HTR-8/SVneo (cell line): ENCODE data around the gene UFSP1.
"Not testable (repeated sequence)": the region's sequence is repeated elsewhere in the genome, so short reads cannot be mapped to it uniquely, and the experiment has no call there.

Source experiments
- DNase-seq: peaks from one replicate; pipeline ENCODE4 v3.0.0; 2011; ENCODE audit warnings: low spot score, mixed read lengths; ENCODE audit not compliant: insufficient read length
- FAIRE-seq: peaks from 2 replicates; lab custom pipeline; 2011; peaks lifted over from hg19 to GRCh38; lab: Jason Lieb, UNC

Gene UFSP1

DNA sequence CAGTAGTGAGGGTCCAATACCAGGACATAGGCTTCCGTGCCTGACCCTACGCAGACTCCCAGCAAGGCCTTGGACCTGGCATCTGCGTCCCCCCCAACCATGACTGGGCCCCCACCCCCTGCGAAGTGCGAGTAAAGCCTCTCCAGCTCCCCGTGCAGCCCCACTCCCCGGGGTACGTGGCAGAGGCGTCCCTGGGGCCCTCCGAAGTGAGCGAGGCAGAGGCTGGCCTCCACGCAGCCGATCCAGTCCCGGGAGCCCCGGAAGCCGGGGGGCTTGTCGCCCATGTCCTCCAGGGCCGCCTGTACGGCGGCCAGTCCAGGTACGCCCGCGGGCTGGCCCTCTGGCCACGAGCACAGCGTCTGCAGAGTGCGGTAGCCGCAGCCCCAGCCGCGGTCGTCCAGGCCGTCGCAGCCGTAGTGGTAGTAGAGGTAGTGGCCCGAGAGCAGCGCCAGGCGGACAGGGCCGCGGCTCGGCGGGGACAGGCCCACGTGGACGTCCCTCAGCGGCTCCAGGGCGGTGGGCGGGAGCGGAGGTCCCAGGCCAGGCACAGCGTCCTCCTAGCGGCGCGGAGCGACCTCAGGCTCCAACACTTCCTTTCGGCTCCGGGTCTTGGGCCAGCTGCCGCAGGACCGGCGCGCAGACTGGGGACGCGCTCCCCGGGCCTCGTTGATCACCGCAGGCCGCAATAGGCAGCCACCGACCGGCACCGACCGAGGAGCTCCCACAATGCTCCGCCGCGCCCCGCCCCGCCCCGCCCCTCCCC, at the start of gene UFSP1:
Gene UFSP1, minus strand, starts transcription at position 728 of the 763 bp plus-strand sequence. Its CDS starts 444 bp downstream, at position 284.
- FAIRE-seq = no peak

DNA sequence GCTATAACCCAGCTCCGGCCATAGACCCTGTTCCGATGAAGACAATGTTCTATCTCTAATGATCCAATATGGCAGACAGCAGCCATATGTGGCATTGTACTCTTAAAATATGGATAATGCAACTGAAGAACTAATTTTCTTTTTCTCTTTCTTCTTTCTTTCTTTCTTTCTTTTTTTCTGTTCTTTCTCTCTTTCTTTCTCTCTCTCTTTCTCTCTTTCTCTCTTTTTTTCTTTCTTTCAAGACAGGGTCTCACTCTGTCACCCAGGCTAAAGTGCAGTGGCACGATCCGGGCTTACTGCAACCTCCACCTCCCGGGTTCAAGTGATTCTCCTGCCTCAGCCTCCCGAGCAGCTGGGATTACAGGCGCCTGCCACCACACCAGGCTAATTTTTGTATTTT, 46.7 kb upstream of the UFSP1 start:
- FAIRE-seq, DNase-seq: not testable (repeated sequence)

More for the DNA sequence above, at the start of gene UFSP1:
- peak; percentile 39 for DNase-seq

DNA sequence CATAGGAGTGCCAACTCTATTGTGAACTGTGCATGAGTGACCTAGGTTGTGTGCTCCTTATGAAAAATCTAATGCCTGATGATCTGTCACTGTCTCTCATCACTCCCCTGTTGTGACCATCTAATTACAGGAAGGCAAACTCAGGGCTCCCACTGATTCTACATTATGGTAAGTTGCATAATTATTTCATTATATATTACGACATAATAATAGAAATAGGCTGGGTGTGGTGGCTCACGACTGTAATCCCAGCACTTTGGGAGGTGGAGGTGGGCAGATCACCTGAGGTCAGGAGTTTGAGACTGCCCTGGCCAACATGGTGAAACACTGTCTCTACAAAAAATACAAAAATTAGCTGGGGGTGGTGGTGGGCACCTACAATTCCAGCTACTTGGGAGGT, 45.9 kb upstream of the UFSP1 start:
- FAIRE-seq, DNase-seq: not testable (repeated sequence)

GRCh38 chr7:100933734-100934133, 44.2 kb upstream of the UFSP1 start:
- FAIRE-seq = no peak
- DNase-seq = no peak

- FAIRE-seq = no peak
- DNase-seq = no peak
Observed at GRCh38 chr7:100929808-100930174, 40.3 kb upstream of the UFSP1 start.

GRCh38 chr7:100923616-100924015, 34.1 kb upstream of the UFSP1 start:
- not testable (repeated sequence) for FAIRE-seq, DNase-seq

DNA sequence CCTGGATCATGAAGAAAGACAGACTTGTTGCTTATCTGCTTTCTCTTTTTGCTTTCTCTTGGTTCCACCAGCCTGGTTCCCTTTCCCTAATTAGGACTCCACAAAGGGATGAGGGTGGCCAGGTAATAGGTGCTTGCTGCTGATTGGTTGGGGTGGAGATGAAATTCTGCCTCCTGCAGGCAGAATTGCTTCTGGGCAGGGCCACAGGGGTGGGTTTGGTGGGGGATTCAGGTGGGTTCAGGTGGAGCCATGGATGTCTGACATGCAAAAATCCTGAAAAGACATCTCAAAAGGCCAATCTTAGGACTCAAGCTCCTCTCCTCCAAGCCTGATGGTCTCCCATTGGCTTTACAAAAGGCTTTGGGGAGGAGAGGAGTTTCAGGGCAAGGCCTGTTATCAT, 31.5 kb upstream of the UFSP1 start:
- no peak for DNase-seq
- FAIRE-seq = no peak

DNA sequence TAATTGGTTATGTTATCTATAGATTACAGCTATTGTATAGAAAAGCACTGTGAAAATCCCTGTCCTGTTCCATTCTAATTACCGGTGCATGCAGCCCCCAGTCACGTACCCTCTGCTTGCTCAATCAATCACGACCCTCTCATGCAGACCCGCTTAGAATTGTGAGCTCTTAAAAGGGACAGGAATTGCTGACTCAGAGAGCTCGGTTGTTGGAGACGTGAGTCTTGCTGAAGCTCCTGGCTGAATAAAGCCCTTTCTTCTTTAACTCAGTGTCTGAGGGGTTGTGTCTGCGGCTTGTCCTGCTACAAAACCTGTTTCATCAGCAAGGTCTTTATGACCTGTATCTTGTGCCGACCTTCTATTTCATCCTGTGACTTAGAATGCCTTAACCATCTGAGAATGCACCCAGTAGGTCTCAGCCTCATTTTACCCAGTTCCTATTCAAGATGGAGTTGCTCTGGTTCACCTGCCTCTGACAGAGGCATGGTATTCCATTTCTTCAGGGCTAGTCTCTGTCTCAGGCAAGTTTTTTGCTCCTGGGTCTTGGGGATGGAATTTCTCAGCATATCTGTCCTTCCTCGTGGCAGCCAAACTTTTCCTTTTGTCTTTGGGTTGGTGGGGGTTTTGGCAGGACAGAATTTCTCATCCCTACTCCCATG, 30.4 kb upstream of the UFSP1 start:
- not testable (repeated sequence) for FAIRE-seq

GRCh38 chr7:100919335-100919734, 29.8 kb upstream of the UFSP1 start:
- DNase-seq, FAIRE-seq: not testable (repeated sequence)

More for the DNA sequence above, 30.4 kb upstream of the UFSP1 start:
- DNase-seq = not testable (repeated sequence)

DNA sequence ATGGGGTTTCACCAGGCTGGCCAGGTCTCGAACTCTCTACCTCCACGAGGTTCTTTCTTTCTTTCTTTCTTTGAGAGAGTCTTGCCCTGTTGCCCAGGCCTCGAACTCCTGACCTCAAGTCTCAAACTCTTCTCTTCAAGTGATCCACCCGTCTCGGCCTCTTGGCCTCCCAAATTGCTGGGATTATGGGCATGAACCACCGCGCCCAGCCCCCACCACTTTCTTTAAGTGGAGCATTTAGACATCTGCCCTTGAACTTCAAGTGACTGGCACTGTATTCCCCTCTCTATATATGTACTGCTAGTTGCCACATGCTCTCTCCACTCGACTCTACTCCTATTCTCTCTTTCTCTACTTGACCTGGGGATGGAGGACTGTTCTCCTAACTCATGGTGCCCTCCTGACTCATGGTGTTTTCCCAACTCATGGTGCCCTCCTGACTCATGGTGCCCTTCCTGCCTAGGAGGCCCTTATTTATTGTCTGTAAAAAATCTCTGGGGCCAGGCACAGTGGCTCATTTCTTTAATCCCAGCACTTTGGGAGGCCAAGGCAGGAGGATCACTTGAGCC, 25.4 kb upstream of the UFSP1 start:
- no peak for DNase-seq
- FAIRE-seq = no peak

DNA sequence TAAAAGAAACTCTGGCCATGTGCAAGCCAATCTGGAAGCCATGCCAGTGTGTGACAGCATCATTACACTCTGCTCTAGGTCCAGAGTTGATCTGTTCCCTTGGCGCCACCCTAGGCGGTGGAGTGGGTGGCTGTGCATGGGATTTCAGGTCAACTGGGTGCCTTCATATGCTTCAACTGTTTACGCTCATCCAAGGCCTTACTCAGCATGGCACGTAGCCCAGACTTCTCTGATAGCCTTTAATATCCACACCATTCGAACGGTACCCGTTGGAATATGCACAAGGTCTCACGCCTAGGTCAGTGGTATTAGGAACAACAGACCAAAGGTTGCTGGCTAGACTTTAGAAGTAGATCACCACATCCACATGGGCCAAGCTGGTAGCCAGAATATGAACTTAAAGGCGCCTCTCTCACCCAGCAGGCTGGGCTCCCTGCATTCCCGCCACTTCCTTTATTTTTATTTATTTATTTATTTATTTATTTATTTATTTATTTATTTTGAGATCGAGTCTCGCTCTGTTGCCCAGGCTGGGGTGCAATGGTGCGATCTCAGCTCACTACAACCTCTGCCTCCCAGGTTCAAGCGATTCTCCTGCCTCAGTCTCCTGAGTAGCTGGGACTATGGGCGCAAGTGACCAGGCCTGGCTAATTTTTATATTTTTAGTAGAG, 24.8 kb upstream of the UFSP1 start:
- no peak for FAIRE-seq
- DNase-seq = no peak

GRCh38 chr7:100911484-100911883, 22.0 kb upstream of the UFSP1 start:
- DNase-seq = no peak

DNA sequence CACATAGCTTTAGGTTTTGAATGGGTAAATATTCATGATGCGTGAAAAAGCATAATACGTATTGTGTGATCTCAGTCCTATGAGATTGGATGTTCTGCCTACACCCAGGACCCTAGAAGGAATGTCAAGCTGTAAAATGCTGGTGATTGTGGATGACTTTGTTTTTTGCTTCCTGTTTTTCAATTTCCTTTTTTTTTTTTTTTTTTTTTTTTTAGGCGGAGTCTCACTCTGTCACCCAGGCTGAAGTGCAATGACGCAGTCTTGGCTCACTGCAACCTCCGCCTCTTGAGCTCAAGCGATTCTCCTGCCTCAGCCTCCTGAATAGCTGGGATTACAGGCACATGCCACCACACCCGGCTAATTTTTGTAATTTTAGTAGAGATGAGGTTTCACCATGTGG, 20.9 kb upstream of the UFSP1 start:
- not testable (repeated sequence) for FAIRE-seq, DNase-seq

More at GRCh38 chr7:100911484-100911883, 22.0 kb upstream of the UFSP1 start:
- FAIRE-seq = no peak

DNA sequence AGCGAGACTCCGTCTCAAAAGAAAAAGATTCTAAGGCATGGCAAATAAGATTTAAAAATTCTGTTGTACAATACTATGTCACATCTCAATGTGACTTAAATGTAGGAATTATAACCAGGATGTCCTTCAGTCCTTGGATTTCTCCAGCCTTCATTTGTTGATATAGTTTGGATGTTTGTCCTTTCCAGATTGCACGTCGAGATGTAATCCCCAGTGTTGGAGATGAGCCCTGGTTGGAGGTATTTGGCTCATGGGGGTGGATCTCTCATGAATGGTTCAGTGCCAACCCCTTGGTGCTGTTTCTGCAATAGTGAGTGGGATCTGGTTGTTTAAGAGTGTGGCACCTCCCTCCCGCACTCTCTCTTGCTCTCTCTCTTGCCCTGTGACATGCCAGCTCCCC, 19.0 kb upstream of the UFSP1 start:
- DNase-seq (no peak), FAIRE-seq (no peak)

DNA sequence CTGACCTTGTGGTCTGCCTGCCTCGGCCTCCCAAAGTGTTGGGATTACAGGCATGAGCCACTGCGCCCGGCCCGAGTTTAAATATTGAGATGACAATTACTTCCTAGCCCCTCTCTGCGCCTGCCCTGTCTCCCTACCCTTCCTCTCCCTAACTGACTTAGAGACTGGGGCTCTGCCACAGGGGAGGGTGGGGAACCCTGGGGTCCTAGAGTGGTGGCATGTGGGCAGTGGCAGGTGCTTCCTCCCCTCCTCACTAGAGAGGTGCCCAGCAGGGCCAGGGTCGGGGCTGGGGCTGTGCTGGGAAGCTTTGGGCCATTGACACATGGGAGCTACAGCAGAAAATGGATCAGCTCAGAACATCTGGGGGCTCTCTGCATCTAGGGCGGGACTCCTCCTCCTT, 13.1 kb upstream of the UFSP1 start:
- DNase-seq (no peak), FAIRE-seq (no peak)

DNA sequence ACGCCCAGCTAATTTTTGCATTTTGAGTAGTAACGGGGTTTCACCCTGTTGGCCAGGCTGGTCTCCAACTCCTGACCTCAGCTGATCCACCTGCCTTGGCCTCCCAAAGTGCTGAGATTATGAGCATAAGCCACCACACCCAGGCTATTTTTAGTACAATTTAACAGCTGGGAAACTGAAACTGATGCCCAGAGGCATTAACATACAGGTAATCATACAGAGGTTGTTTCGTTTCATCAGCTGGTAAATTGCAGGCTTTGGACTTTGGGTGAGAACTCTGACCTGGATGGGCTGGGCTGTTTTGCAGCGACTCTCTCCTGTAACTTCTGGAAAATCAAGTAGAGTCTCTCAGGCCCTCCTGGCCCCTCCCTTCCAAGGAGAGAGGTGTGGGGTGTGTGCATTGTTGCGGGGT, 12.4 kb upstream of the UFSP1 start:
- FAIRE-seq = no peak

DNA sequence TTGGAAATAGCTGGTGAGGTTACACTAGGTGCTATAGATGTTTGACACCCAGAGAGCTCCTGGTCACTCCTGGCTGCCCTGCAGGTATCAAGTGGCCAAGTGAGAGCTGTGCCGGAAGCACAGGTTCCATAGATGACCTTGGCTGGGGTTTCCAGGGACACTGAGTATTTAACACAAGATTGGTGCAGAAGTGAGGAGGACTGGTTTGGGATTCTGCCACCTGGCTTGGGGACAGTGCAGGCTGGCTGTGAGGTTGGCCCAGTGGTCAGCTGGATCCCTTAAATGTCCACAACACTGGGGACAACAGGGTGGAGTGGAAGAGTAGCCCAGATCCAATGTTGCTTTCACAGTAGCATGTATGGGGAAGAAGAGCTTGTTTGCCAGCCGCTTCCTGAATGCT, 11.5 kb upstream of the UFSP1 start:
- DNase-seq (no peak), FAIRE-seq (no peak)

More for the DNA sequence above, 12.4 kb upstream of the UFSP1 start:
- no peak for DNase-seq

DNA sequence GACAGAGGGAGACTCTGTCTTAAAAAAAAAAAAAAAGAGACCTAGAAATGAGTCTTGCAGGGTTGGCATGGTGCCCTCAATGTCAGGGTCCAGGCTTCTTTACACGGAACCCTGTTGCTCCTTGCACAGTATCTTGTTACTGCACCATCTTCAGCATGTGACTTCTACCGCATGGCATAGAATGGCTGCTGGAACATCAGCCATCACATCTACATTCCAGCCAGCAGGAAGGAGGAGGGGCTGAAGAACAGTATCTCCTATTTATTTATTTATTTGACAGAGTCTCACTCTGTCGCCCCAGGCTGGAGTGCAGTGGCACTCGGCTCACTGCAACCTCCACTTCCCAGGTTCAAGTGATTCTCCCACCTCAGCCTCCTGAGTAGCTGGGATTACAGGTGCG, 9.9 kb upstream of the UFSP1 start:
- FAIRE-seq = no peak
- DNase-seq = no peak

GRCh38 chr7:100897772-100898454, 8.4 kb upstream of the UFSP1 start:
- DNase-seq = no peak
- FAIRE-seq = no peak
